ENCODE data around the gene PTPRA. TPM values are rescaled to one million over a fixed set of nuclear protein-coding genes. Genes with fewer than 3 reads are reported as not detected.

The PTPRA gene
- total RNA-seq, 1 donor from 2014 or later, result 135 TPM

DNA sequence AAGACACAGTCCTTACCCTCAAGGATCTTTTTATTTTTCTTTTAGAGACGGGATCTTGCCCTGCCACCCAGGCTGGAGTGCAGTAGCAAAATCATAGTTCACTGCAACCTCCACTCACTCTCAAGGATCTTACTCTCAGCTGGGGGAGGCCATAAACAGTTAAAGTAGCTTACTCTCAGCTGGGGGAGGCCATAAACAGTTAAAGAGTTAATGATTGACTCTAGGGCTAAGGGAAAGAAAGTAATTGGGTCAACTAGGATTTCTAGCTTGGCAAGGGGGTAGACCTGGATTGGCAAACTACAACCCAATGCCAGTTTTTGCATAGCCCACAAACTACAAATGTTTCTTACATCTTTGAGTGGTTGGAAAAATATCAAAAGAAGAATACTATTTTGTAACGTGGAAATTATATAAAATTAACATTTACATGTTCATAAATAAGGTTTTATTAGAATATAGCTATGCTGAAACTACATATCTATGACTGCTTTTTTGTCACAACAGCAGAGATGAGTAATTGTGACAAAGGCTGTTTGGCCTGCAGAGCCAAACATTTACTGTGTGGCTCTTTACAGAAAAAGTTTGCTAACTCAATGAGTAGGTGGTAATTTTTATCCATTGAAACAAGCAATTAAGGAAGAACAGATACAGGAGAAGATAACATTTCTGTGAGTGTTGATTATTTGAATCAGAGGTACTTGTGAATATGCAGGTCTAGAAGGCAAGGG lies 46.4 kb downstream of the PTPRA start:
- no peak for FAIRE-seq
- DNase-seq (ENCODE audit: low spot score in 2 of 2), result no peak

- DNase-seq (ENCODE audit: low spot score in 2 of 2), result no peak
- no peak for FAIRE-seq
Measured at GRCh38 chr20:2920473-2920872, 47.2 kb downstream of the PTPRA start.

GRCh38 chr20:2921506-2921905 lies 48.2 kb downstream of the PTPRA start:
- FAIRE-seq, result no peak
- DNase-seq (ENCODE audit: low spot score in 2 of 2), result no peak

DNA sequence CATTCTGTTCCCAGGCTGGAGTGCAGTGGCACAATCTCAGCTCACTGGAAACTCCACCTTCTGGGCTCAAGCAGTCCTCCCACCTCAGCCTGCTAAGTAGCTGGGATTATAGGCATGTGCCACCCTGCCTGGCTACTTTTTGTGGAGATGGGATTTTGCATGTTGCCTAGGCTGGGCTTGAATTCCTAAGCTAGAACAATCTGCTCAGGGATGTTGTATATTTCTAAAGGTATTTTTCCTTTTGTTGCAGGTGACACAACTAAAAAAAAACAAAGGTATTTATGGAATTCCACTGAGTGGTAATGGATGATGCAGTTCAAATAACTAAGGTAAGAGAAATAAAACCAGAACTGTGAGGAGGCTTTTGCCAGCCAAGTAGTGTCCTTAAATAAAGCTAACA lies 49.7 kb downstream of the PTPRA start:
- no peak for FAIRE-seq
- no peak for DNase-seq (ENCODE audit: low spot score in 2 of 2)

GRCh38 chr20:2930538-2930937 lies 57.3 kb downstream of the PTPRA start:
- no peak for FAIRE-seq

DNA sequence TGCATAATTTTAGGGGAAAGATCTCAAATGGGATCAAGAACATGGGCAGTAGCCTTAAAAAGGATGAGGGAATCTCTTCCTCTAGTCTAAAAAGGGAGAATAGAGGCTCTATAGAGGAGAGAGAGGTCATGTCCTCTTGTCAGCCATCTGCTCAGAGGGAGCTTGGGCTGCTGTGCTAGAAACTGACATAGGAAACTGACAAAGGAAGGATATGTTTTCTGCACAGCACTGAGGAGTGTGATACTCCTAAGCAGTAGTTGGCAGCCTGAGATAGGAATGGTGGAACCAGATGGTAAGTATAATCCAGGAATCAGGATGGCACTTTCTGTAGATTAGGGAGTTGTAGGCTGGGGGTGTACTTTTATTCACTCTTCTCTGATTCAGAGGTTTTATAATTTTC lies 59.2 kb downstream of the PTPRA start:
- FAIRE-seq, result no peak
- no peak for DNase-seq (ENCODE audit: low spot score in 2 of 2)

More at GRCh38 chr20:2930538-2930937, 57.3 kb downstream of the PTPRA start:
- DNase-seq (ENCODE audit: low spot score in 2 of 2), result no peak

DNA sequence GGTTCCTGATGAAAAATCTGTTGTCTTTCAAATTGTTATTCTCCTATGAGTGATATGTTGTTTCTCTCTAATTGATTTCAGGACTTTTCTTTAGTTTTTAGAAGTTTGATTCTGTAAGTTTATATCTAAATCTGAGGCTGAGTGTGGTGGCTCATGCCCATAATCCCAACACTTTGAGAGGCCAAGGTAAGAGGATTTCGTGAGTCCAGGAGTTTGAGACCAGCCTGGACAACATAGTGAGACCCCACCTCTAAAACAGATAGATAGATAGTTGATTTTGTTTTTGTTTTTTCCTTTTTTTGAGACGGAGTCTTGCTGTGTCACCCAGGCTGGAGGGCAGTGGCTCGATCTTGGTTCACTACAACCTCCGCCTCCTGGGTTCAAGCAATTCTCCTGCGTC lies 64.6 kb downstream of the PTPRA start:
- DNase-seq (ENCODE audit: low spot score in 2 of 2), result no peak
- no peak for FAIRE-seq

- peak; percentile 70 for FAIRE-seq
- no peak for DNase-seq (ENCODE audit: low spot score in 2 of 2)
Measured at GRCh38 chr20:2942439-2942838, 69.2 kb downstream of the PTPRA start.

- FAIRE-seq, result peak; percentile 93
- peak; percentile 40 to 42 for DNase-seq (ENCODE audit: low spot score in 2 of 2)
Measured at GRCh38 chr20:2946988-2947961, 74.0 kb downstream of the PTPRA start.

- FAIRE-seq, result no peak
- no peak for DNase-seq (ENCODE audit: low spot score in 2 of 2)
Measured at GRCh38 chr20:2948968-2949367, 75.7 kb downstream of the PTPRA start.

DNA sequence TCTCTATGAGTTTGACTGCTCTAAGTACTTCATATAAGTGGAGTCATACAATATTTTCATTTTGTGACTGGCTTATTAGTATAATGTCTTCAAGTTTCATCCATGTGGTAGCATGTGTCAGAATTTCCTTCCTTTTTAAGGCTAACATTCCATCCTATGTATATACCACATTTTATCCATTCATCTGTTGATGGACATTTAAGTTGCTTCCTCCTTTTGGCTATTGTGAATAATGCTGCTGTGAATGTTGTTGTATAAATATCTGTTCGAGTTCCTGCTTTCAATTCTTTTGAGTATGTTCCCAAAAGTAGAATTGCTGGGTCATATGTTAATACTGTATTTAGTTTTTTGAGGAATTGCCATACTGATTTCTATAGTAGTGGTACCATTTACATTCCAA lies 79.5 kb downstream of the PTPRA start:
- DNase-seq (ENCODE audit: low spot score in 2 of 2) (no peak), FAIRE-seq (no peak)

- DNase-seq (ENCODE audit: low spot score in 2 of 2), result peak in 1 of 2 donors; percentile 30
- FAIRE-seq, result no peak
Measured at GRCh38 chr20:2955257-2955970, 82.1 kb downstream of the PTPRA start.

- FAIRE-seq (no peak), DNase-seq (ENCODE audit: low spot score in 2 of 2) (no peak)
Measured at GRCh38 chr20:2956480-2956879, 83.2 kb downstream of the PTPRA start.

GRCh38 chr20:2967841-2968240 lies 94.6 kb downstream of the PTPRA start:
- DNase-seq (ENCODE audit: low spot score in 2 of 2), result no peak
- no peak for FAIRE-seq

DNA sequence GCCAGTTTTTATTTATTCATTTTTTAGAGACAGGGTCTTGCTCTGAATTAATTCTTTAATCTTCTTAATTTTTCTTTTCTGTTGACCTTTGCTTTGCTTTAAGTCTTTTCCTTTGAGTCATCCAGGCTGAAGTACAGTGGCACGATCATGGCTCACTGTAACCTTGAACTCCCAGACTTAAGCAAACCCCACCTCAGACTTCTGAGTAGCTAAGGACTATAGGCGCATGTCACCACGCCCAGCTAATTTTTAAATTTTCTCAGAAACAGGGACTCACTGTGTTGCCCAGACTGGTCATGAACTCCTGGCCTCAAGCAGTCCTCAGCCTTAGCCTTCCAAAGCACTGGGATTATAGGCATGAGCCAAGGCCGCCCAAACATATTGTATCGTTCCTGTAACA lies 98.8 kb downstream of the PTPRA start:
- DNase-seq (ENCODE audit: low spot score in 2 of 2) (no peak), FAIRE-seq (no peak)

DNA sequence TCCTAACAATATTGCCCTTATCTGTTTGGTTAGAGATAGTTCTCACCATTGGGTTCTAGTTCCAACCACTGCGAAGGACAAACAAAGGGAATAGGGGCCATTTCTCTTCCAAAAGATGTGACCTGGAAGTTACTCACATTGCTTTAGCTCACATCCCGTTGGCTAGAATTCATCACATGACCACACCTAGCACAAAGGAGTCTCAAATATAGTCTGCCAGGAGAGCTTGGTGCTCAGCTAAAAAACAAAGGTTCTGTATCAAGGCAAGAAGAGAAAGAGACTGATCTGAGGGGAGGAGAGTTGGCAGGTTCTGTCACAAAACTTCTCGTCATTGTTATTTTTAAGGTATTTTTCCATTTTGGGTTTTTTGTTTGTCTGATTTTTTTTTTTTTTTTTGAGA lies 100.3 kb downstream of the PTPRA start:
- DNase-seq (ENCODE audit: low spot score in 2 of 2) (no peak), FAIRE-seq (no peak)

- FAIRE-seq (no peak), DNase-seq (ENCODE audit: low spot score in 2 of 2) (no peak)
Measured at GRCh38 chr20:2978519-2978918, 105.2 kb downstream of the PTPRA start.

GRCh38 chr20:2981646-2982045 lies 108.4 kb downstream of the PTPRA start:
- DNase-seq (ENCODE audit: low spot score in 2 of 2), result no peak
- no peak for FAIRE-seq

DNA sequence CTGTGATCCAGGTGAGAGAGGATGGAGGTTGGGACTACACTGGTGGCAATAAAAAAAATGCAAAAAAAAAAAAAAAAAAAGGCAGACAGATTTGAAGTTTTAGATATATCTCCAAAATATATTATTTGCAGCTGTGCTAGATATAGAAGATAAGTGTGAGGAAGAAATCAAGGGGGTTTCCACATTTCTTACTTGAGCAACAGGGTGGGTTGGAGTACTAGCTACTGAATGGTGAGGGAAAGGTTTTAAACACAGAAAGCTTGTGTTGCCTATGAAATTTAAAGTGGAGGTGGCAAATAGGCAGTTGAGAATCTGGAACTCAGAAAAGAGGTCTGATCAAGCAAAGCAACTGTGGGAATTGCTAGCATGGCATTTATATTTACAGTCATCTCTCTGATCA lies 110.2 kb downstream of the PTPRA start:
- no peak for DNase-seq (ENCODE audit: low spot score in 2 of 2)
- FAIRE-seq, result no peak

- DNase-seq (ENCODE audit: low spot score in 2 of 2) (no peak), FAIRE-seq (no peak)
Measured at GRCh38 chr20:2984028-2984501, 110.8 kb downstream of the PTPRA start.

Data from frontal cortex (tissue), 4 donors.